GM21825 (cell line): ENCODE data around the gene NPRL2.

Experiments used
- ATAC-seq: cut with Tn5 transposase; IDR thresholded peaks from one replicate; pipeline ENCODE4 v1.9.1; 2021; ENCODE audit warnings: mild to moderate bottlenecking, moderate library complexity; ENCODE audit not compliant: unreplicated experiment

NPRL2 gene

DNA sequence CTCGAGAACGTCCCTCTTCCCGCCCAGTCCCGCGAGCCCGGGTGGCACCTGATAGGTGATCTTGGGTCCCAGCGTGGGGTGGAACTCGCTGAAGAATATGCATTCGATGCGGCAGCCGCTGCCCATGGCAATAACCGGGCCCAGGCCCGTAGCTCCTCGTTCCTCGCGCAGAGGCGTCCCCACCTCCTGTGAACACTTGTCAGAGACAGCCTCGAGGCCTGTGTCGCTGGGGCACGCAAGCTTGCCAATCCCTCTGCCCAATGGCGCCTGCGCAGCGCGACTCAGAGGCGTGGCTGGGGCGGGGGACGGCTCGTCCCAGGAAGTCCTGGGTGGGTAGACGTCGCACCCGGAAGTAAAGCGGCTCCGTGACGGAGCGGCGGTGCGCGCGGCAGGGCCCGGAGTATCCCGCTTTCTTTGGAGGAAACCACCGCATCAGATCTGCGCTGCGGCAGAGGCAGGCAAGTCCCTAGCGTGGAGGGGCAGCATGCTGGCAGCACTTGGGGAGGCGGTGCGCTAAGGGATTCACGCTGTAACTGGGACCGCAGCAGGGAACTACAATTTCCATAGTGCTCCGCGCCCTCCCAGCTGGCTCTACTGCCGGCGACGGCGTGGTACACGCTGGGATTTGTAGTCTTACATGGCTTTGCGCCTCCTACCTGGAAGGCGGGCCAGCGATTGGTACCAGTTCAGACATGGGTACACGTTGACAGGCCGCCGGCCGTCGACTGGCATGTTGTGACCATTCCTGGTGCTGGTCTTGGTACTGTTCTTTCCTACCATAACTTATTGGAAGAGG, at the start of gene NPRL2, which contains the start of gene CYB561D2:
NPRL2 (minus strand) TSS at position 249 of the 796 bp plus-strand sequence; CDS start at position 126, 123 bp downstream.
CYB561D2 (plus strand) TSS at position 336 of the 796 bp plus-strand sequence. CDS start 572 bp downstream, outside the sequence.
- ATAC-seq = peak; percentile 78

DNA sequence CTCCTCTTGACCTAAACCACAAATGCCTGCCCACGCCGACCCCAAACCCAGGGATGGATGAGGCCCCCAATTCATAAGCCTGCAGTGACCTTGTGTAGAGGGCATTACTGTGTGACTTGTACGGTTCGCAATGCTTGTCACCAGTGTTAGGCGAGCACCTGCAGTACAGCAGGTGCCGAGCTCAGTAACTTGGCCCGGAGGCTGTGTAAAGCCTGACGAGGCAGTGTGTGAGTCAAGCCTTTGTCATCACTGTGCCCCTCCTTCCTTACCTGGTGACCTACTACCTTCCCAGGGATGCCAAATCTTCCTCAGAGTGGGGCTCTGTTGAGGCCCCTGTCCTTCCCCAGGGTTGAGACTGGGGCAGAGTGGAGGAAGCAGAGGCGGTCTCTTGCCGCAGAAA, 45.9 kb upstream of the NPRL2 start:
- no peak for ATAC-seq

DNA sequence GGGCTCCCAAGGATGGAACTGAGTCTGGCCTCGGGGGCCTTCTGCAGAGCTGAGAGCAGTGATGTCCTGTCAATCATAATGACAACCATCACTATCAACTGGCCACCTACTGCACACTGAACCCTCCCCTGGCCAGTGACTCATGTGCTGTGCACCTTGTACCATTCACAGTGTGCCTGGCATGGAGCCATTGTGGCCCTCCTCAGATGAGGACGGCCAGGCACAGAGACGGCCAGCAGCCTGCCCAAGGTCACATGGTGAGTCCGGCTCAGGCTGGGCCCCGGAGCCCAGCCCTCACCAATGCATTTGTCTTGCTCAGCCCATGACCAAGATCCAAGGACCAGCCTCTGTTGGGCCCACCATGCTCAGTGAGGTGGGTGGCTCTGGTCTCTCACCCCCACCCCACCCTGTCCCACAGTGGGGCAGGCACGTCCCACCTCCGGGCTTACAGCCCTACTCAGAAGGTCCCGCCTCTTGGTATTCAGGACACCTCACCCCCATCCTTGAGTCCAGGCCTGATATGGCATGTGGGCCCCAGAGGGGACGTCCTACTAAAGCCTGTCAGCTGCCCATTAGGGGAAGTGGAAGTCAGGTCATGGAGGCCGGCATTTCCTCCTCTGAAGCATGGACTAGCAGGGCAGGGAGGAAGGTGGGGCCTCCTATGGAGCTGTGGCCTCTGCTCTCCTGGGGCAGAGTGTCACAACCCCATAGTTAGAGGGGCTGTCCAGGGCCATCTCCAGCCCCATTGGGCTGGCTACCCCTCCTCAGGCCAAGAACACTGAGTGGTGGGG, 44.7 kb upstream of the NPRL2 start:
- no peak for ATAC-seq

DNA sequence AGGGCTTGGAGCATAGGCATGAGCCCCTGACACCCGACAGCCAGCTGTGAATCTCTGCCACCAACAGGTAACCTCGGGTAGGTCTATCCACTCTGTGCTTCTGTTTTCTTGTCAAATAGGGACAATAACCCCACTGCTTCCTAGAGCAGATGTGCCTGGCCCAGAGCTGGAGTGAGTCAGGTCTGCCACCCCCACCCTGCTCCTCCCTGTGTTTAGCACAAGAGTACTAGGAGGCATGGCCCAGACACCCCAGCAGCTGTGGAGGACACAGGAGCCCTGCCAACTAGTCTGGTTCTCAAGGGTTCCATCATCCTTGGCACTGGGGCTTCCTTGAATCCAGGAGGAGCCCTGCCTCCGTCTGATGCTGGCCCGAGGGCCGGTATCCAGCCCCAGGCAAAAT, 42.5 kb upstream of the NPRL2 start:
- ATAC-seq = no peak

DNA sequence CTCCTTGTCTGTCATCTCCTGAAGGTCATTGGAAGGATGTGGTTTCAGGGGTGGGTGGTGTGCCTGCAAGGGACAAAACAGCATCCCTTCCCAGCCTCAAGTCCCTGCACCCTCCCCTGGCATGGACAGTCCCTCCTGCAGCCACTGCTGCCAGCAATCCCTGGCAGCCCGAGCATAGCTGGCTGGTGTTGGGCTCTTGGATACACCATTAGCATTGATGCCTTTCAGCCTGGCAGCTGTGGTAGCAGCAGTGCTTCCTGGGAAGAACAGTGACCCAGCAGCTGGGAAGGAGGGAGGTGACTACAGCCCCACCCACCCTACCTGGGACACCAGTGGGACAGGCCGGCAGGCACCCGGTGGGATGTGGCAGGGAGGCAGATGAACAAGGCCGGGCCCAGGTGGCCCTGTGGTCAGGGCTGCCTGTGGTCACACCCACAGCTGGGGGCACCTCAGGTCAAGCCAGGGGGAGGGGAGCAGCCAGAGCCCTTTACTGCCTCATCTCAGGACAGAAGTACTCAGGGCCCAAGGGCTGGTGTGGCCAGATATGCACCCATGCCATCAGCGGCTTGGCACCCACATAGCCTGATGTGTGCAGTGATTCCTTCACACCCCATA, 41.6 kb upstream of the NPRL2 start:
- ATAC-seq = no peak

GRCh38 chr3:50390508-50391224, 40.1 kb upstream of the NPRL2 start:
- no peak for ATAC-seq

DNA sequence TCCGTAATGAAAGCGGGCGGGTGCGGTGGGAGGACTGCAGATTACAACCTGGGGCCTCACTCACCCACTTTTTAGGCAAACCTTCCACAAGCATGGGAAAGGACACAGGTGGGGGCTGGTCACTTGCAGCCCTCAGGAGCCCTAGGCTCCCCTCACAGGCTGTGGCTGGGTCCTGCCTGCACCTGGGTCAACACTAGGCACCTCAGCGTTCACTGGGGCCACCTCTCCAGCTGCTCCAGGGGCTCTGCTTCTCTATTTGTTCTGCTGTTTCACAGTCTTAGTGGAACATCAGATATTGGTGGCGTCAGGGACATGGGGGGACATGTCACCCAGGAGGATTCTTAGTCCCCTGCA, 38.8 kb upstream of the NPRL2 start:
- no peak for ATAC-seq

- no peak for ATAC-seq
Measured at GRCh38 chr3:50388720-50389413, 38.3 kb upstream of the NPRL2 start.

- no peak for ATAC-seq
Measured at GRCh38 chr3:50388016-50388719, 37.6 kb upstream of the NPRL2 start.

- no peak for ATAC-seq
Measured at GRCh38 chr3:50385754-50386153, 35.2 kb upstream of the NPRL2 start.

GRCh38 chr3:50383750-50384149, 33.2 kb upstream of the NPRL2 start:
- no peak for ATAC-seq

GRCh38 chr3:50382722-50383121, 32.1 kb upstream of the NPRL2 start:
- ATAC-seq = no peak

DNA sequence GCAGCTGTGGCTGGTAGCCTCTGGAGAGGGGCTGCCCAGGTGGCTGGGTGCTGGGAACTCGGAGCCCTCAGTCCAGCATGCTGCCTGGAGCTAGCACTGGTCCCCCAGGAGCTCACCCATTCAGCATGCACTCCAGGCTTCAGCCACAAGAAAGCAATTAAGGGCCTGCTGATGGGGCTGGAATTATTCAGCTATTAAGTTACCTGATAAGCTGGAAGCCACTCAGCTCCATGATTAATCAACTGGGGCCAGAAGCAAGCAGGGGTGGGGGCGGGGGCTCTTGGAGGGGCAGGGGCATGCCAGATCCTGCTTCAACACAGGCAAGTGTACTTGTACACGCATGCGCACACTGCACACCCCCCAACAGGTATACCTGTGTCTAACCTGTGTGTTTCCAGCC, 30.8 kb upstream of the NPRL2 start:
- ATAC-seq = no peak

- ATAC-seq = no peak
Measured at GRCh38 chr3:50380405-50381085, 30.0 kb upstream of the NPRL2 start.

- no peak for ATAC-seq
Measured at GRCh38 chr3:50378757-50379156, 28.2 kb upstream of the NPRL2 start.

DNA sequence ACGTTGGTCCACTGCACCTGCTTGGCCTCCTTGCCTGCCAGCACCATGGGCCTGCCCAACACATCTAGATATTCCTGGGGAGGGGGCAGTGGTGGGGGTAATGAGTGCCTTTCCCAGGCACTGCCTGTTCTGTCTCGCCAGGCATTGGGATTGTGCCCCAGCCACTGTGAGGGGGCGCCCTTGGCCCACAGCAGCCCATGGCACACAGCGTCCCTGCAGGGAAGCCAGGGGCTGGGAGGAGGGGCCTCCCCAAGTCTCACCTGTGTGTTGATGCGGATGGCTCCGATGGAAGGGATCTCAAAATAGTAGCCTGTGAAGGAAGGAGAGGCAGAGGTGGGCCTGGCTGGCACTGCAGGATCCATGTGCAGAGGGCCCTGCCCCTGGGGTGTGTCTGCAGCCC, 27.4 kb upstream of the NPRL2 start:
- no peak for ATAC-seq

GRCh38 chr3:50375258-50375931, 24.8 kb upstream of the NPRL2 start:
- ATAC-seq = no peak

GRCh38 chr3:50374363-50375257, 24.0 kb upstream of the NPRL2 start:
- no peak for ATAC-seq
